Neural cell (in vitro differentiated cells): ENCODE measurements around the gene RNF121.

Experiments
- CTCF ChIP-seq: fragments of 450-650 bp; IDR thresholded peaks from 2 replicates; pipeline ENCODE4 v1.5.1; 2014; ENCODE audit warnings: antibody characterized with exemption, mild to moderate bottlenecking, moderate library complexity; ENCODE audit not compliant: poor library complexity, severe bottlenecking
- EP300 ChIP-seq: fragments of 450-650 bp; conservative IDR thresholded peaks from 2 replicates; pipeline ENCODE4 v1.6.1; 2014; ENCODE audit warnings: antibody characterized with exemption, mild to moderate bottlenecking, moderate library complexity; ENCODE audit not compliant: poor library complexity, severe bottlenecking
- EZH2 ChIP-seq: fragments of 200-600, 300-800 bp; shearing (Covaris generic), sonication (generic); IDR thresholded peaks from 2 replicates; pipeline ENCODE4 v1.6.1; 2014; ENCODE audit warnings: antibody characterized with exemption, low read length, borderline replicate concordance, mild to moderate bottlenecking; ENCODE audit not compliant: insufficient read depth, poor library complexity, severe bottlenecking
- MXI1 ChIP-seq: fragments of 450-650 bp; conservative IDR thresholded peaks from 2 replicates; pipeline ENCODE4 v1.6.1; 2014; ENCODE audit warnings: antibody characterized with exemption, mild to moderate bottlenecking; ENCODE audit not compliant: poor library complexity, severe bottlenecking
- POLR2AphosphoS5 ChIP-seq: IDR thresholded peaks from 2 replicates; pipeline ENCODE4 v1.6.1; 2012
- RAD21 ChIP-seq: fragments of 450-650 bp; conservative IDR thresholded peaks from 2 replicates; pipeline ENCODE4 v1.6.1; 2014; ENCODE audit warnings: antibody characterized with exemption, mild to moderate bottlenecking, moderate library complexity
- REST ChIP-seq: IDR thresholded peaks from 2 replicates; pipeline ENCODE4 v1.6.1; 2012; ENCODE audit warnings: borderline replicate concordance
- TAF1 ChIP-seq: IDR thresholded peaks from 2 replicates; pipeline ENCODE4 v1.6.1; 2012; ENCODE audit warnings: low read depth

DNA sequence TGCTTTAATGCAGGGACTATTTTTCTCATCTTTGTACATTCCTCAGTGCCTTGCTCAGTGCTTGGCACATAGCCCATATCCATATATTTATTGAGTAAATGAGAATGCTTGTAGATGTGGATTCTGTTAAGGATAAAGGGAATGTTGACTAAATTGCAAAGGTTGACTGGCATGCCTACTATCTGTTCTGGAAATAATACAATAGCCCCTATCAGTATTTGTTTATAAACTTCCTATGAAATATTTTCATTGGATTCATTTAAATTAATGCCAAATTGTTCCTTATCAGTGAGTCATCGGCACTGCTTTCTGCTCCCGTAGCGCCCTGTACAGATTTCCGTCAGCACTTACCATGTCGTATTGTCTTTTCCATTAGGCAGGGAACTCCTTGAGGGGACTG lies 8.0 kb downstream of the RNF121 start:
- no peak for TF ChIP-seq EZH2
- no peak for TF ChIP-seq TAF1
- no peak for TF ChIP-seq REST
- no peak for TF ChIP-seq POLR2AphosphoS5
- no peak for TF ChIP-seq CTCF
- no peak for TF ChIP-seq RAD21
- no peak for TF ChIP-seq MXI1
- no peak for TF ChIP-seq EP300
